Measurements from ENCODE around the gene SCARB1.
A peak's percentile ranks its signal among the peaks of the same experiment; 100 is the strongest.

SCARB1 gene

DNA sequence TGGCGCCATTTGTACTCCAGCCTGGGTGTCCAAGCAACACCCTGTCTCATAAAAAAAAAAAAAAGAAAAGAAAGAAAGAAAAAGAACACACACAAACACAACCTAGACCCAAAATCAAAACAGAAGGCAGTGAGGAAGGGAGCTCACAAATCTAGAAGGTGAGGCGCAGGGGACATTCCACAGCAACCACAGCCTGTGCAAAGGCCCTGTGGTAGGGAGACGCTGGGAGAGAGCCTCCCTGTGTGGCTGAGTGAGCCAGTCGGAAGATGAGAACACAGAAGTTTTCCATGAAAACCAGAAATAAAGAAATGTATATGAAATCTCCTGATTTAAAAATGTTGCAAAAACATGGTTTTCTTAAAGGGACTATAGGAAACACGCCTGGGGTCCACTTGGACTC is 44.6 kb downstream of the SCARB1 start:
- DNase-seq: no peak

GRCh38 chr12:124817076-124818000 is 46.3 kb downstream of the SCARB1 start:
- no peak for DNase-seq

DNA sequence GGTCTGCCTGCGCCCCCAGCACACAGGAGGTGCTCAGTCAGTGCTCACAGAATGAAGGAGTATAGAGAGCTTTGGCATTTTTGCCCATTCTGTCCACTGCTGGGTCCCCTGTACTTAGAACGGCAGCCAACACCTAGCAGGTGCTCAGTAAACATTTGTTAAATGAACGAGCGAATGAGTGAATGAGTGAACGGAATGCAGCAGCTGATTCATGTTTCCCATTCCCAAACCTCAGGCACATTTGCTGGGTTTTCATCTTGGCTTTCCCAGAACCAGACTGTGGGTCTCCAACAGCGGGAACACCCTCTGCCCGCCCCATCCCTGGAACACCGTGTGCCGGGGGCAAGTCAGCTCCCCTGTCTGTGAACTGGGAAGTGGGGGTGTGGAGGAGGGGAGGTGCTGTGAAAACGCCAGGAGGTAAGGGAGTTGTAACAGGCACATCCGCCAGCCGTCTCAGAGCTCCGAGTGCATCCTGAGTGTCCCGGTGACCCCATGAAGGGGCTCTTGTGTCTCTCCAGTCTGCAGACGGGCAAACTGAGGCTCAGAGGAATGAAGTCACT is 47.3 kb downstream of the SCARB1 start:
- DNase-seq: no peak

DNA sequence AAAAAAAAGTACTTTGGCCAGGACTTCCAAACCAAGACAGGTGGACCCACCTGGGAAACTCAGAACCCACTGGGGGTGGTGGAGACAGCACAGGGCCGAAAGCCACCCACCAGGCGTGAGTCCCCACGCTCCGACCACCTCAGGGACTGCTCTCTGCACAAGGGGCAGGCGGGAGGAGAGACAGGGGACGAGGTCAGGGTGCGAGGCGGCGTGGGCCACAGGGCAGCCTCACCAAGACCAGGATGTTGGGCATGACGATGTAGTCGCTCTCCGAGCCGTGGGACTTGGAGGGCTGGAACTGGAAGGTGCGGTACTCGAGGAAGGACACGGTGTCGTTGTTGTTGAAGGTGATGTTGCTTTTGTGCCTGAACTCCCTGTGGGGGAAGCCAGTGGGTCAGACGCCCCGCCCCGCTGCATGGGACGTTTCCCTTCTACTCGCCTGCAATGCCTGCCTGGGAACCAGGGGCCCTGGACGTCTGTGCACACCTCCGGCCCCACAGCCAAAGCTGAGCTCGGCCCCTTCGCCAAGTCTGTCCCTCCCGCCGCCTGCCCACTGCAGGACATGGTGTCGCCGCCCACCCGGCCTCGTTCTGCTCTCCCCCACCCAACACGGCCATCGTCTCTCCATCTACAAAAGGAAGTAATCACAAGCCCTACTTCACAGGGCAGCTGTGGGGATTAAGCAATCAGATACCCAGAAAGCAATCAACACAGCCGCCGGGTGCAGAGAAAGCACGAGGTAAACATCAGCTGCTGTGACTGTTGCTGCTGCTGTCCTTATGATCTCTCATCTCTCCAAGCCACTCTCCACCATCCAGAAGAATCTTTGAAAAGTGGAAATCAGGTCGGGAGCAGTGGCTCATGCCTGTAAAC is 48.7 kb downstream of the SCARB1 start:
- peak; percentile 64 for DNase-seq

DNA sequence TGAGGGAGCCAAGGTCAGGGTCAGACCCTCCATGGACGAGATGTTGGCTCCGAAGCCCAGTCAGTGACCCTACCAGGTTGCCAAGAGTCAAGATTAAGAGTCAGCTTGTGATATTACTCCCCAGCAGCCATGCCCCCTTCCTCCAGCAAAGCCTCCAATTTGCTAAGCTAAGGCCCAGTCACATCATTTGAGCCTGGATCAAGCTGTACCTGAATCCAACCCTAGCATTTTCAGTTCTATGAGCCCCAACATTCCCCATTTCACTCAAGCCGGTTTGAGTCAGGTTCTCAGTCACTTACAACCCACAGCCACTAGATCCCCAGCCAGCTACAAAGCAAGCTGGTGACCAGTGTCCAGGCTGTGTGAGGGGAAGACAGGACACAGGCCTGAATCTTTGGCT is 49.9 kb downstream of the SCARB1 start:
- no peak for DNase-seq

GRCh38 chr12:124812979-124813378 is 50.7 kb downstream of the SCARB1 start:
- DNase-seq: no peak

DNA sequence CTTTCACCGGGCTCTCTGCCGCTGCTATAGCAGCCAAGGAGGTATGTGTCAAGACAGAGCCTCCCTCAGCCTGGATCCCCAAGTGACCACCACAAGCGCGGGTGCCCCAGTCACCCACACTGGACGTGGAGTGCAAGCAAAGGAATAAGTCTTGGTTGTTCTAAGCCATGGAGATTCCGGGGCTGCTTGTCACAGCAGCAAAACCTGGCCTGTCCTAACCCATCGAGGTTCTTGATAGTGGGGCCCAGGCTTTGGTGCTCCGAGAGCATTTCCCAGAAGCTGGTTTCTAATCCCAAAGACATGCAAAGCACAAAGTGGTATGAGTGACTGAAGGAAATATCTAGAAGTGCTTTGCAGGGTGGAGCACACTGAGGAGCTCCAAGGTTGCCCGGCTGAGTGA is 51.3 kb downstream of the SCARB1 start:
- DNase-seq: no peak

DNA sequence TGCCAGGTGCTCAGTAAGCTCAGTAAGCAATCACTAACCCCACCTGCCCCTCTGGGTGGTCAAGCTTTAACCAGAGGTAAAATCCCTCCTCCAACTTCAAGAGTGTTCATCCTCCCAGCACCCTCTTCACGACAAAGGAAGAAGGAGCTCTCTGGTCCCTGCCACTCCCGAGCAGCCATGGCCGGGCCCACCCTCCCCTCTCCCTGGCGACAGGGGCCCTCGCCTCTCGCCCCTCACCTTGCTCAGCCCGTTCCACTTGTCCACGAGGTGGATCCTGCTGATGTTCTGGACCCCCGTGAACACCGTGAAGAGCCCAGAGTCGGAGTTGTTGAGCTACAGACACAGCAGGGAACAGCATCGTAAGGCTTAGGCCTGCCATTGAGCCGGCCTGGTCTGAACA is 52.0 kb downstream of the SCARB1 start:
- DNase-seq: no peak

DNA sequence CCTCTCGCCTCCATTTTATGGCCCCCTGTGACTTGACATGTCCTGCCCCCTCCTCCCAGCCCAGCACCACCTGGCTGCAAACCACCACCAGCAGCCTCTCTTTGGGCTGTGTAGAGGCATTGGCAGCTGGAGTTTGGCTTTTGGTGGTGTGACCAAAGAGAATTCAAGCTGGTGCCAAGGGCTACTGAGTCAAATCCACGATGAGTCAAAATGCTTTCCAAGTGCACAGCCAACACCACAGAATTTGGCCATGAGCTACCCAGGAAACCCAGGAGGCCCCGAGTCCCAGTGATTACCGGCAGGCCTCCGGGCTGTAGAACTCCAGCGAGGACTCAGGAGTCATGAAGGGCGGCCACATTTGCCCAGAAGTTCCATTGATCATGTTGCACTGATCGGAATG is 53.8 kb downstream of the SCARB1 start:
- no peak for DNase-seq

GRCh38 chr12:124809391-124809790 is 54.3 kb downstream of the SCARB1 start:
- DNase-seq: no peak

DNA sequence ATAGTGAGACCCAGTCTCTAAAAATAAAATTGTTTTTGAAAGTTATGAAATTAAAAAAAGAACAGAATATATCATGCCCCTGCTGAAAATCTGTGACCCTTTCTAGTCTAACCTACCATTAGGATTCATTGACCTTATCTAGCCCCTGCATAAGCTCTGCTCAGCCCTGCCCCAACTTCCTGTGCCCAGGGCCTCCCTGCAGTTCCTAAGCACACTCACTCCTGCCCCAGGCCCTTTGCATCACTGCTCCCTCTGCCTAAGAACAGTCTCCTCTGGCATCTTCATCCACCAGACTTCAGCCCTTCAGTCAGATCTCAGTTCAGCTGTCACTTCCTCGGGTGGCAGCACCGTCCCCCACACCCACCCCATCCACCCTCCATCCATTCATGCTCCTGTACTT is 55.4 kb downstream of the SCARB1 start:
- DNase-seq: no peak

GRCh38 chr12:124805876-124806668 is 57.6 kb downstream of the SCARB1 start:
- no peak for DNase-seq

DNA sequence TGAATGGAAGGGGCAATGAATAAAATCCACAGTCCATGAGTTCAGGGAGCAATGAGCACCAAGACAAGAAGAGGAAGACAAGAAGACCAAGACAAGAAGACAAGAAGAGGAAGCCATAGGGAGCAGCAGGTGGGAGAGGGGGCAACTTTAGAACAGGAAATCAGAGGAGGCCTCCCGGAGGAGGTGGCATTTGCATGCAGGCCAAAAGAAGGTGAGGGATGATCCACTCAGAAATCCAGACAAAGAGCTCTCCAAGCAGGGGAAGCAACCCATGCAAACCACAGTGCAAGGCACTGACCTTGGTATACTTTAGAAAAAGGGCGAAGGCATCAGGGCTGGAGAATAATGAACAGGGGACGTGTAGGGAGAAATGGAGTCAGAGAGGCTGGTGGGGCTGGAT is 58.6 kb downstream of the SCARB1 start:
- DNase-seq: no peak

- no peak for DNase-seq
Observed at GRCh38 chr12:124804011-124804621, 59.5 kb downstream of the SCARB1 start.

DNA sequence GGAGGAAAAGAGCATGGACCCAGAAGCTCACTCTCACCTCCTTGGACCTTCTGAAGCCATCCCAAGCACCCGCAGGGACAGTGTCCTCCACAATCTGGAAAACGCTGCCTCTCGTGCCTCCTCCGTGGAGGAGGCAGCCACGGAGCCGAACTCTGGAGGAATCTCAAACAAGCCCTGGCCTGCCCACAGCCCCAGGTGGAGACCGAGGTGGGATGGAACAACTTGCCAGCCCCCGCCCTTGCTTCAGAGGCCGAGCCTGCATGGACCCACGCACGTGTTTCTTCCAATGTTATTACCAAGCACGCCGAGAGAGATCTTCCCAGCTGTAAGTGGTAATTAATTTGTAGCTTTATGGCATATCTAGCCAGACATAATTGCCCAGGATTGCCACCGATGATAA is 61.3 kb downstream of the SCARB1 start:
- DNase-seq: no peak

GRCh38 chr12:124800506-124800905 is 63.2 kb downstream of the SCARB1 start:
- no peak for DNase-seq

GRCh38 chr12:124797321-124797720 is 66.3 kb downstream of the SCARB1 start:
- peak; percentile 48 for DNase-seq

GRCh38 chr12:124796303-124796960 is 67.2 kb downstream of the SCARB1 start:
- DNase-seq: no peak

- DNase-seq: no peak
Observed at GRCh38 chr12:124795081-124795948, 68.3 kb downstream of the SCARB1 start.

GRCh38 chr12:124792961-124793441 is 70.7 kb downstream of the SCARB1 start:
- DNase-seq: peak; percentile 58

Measured in eye (tissue), 1 donor.